Measurements from ENCODE around the gene EHMT1. TPM values are rescaled to one million over a fixed set of nuclear protein-coding genes. Genes with fewer than 3 reads are reported as not detected.
"Not testable (repeated sequence)": the region's sequence is repeated elsewhere in the genome, so short reads cannot be mapped to it uniquely, and the experiment has no call there.

EHMT1 gene
- polyA plus RNA-seq, 1 of the 3 experiments (the other 2 are of a cell fraction): 39.5 TPM

DNA sequence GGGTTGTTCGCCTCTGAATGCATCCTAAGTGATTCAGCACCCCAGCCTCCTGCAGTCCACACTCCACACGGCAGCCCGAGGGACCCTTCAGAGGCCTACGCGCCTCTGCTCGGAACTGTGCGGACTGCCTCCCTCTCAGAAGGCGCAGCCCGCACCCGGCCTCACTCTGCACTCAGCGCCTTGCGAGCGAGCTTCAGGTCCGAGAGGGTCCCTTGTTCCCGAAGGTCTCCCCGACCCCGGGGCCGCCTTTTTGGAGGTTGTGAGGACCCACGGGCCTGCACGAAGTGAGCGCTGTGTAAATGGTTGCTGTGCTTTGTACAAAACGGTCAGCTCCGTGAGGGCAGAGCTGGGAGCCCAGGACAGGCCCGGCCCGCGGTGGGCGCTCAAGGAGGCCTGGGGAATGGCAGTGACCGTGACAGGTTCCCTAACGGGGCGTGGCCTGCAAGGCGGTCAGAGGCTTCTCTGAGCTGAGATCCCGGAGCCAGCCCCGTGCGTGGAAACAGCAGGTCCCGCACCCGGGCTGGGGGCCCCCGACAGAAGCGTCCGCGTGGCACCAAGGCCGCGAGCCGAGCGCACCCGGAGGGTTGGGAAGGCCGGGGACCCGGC is 258.1 kb downstream of the EHMT1 start:
- H3K9me3 ChIP-seq: no peaks in the 10 kb centered on the region
- peaks cover 0 to 13% of the 10 kb centered on the region in 2 experiments; a peak in 1 of 4 replicates for H3K4me1 ChIP-seq (ENCODE audit: control insufficient read depth in 1 of 2, insufficient read depth in 2 of 2, low read depth in 1 of 2, low read length in 1 of 2)
- no peak overlapping the region for H3K4me2 ChIP-seq
- WGBS (ENCODE audit: low lambda C conversion rate): 73% methylated on average over 13 of the region's 47 CpGs
- peak overlapping the region in 1 of 2 experiments; percentile 27; a peak in 1 of 4 replicates for H3K4me3 ChIP-seq (ENCODE audit: low read depth in 2 of 2, low read length in 1 of 2)
- no peak overlapping the region for H3K27ac ChIP-seq (ENCODE audit: low read depth in 2 of 2, low read length in 1 of 2)
- ChIA-PET POLR2A (no interaction called here), CTCF (interaction anchor here (1.0 to 1.3 kb wide), 2 partner anchors 11 to 20 kb away, joined by 3 to 4 read pairs; no protein-coding TSS in a partner anchor)
- no peaks in the 10 kb centered on the region for H3F3A ChIP-seq (replicated peaks; ENCODE audit: insufficient read depth)
- H2AFZ ChIP-seq (ENCODE audit: low read depth): no peak overlapping the region
- no peak overlapping the region for H3K9ac ChIP-seq
- no peaks in the 10 kb centered on the region for H4K20me1 ChIP-seq (ENCODE audit: insufficient read depth)
- H3K9me2 ChIP-seq: no peaks in the 10 kb centered on the region
- no peak for DNase-seq
- H3K79me2 ChIP-seq (ENCODE audit: insufficient read depth): no peaks in the 10 kb centered on the region
- no peaks in the 10 kb centered on the region for H3K27me3 ChIP-seq (ENCODE audit: insufficient read depth)
- TF ChIP-seq, protein P1, sequence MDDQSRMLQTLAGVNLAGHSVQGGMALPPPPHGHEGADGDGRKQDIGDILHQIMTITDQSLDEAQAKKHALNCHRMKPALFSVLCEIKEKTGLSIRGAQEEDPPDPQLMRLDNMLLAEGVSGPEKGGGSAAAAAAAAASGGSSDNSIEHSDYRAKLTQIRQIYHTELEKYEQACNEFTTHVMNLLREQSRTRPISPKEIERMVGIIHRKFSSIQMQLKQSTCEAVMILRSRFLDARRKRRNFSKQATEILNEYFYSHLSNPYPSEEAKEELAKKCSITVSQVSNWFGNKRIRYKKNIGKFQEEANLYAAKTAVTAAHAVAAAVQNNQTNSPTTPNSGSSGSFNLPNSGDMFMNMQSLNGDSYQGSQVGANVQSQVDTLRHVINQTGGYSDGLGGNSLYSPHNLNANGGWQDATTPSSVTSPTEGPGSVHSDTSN (IDR thresholded peaks at IDR 0.05): no peak
- TF ChIP-seq RFX5 (IDR thresholded peaks at IDR 0.05; ENCODE audit: low read length) (no peak), FOSL2 (IDR thresholded peaks at IDR 0.05; ENCODE audit: borderline replicate concordance, low read depth) (no peak), REST (IDR thresholded peaks at IDR 0.05; ENCODE audit: low read depth, low read length) (no peak), YY1 (IDR thresholded peaks at IDR 0.05; ENCODE audit: low read depth) (no peak)
- no peaks in the 10 kb centered on the region for H3K36me3 ChIP-seq (replicated peaks in 1 of 2; ENCODE audit: control insufficient read depth in 1 of 2, insufficient read depth in 2 of 2, low read length in 1 of 2)

GRCh38 chr9:137877506-137878122 is 258.8 kb downstream of the EHMT1 start, which contains the start of gene CACNA1B:
CACNA1B (plus strand) TSS chr9:137877782; CDS start chr9:137877934, 152 bp downstream.
- CTCF ChIA-PET: interaction anchor here (0.6 to 1.0 kb wide), 2 partner anchors 8 to 12 kb away, joined by 3 to 4 read pairs; no protein-coding TSS in a partner anchor
- DNase-seq: peak; percentile 99
- H3K27me3 ChIP-seq (ENCODE audit: insufficient read depth); H3K9me3 ChIP-seq; H4K20me1 ChIP-seq (ENCODE audit: insufficient read depth); H3F3A ChIP-seq (replicated peaks; ENCODE audit: insufficient read depth); H3K9me2 ChIP-seq; H3K27ac ChIP-seq (ENCODE audit: low read depth in 2 of 2, low read length in 1 of 2); H3K79me2 ChIP-seq (ENCODE audit: insufficient read depth); POLR2A ChIA-PET; H3K9ac ChIP-seq; H3K36me3 ChIP-seq (replicated peaks in 1 of 2; ENCODE audit: control insufficient read depth in 1 of 2, insufficient read depth in 2 of 2, low read length in 1 of 2); H2AFZ ChIP-seq (ENCODE audit: low read depth): not testable (repeated sequence)
- 26% methylated on average over 36 of the region's 95 CpGs for WGBS (ENCODE audit: low lambda C conversion rate)
- H3K4me2 ChIP-seq: 0 out of 2 replicates have a peak within 1 kb of the TSS, but pooled peaks have one; percentile 28
- H3K4me3 ChIP-seq (ENCODE audit: low read depth in 2 of 2, low read length in 1 of 2): peak within 1 kb of the TSS in 1 of 2 experiments; percentile 50; a peak in 2 of 4 replicates
- TF ChIP-seq USF2 (IDR thresholded peaks at IDR 0.05; ENCODE audit: borderline replicate concordance, low read depth, low read length): peak; percentile 29; the same call in 1 of the 2 replicates
- TF ChIP-seq, protein P2, sequence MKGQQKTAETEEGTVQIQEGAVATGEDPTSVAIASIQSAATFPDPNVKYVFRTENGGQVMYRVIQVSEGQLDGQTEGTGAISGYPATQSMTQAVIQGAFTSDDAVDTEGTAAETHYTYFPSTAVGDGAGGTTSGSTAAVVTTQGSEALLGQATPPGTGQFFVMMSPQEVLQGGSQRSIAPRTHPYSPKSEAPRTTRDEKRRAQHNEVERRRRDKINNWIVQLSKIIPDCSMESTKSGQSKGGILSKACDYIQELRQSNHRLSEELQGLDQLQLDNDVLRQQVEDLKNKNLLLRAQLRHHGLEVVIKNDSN (IDR thresholded peaks at IDR 0.05; ENCODE audit: borderline replicate concordance, low read depth): peak; percentile 27; the same call in 1 of the 2 replicates
- H3K4me1 ChIP-seq (ENCODE audit: control insufficient read depth in 1 of 2, insufficient read depth in 2 of 2, low read depth in 1 of 2, low read length in 1 of 2): peaks cover 0 to 13% of the 10 kb centered on the region in 2 experiments; a peak in 1 of 4 replicates
